Activated effector memory CD4-positive, alpha-beta T cell treated with anti-CD3 and anti-CD28 coated beads, Interleukin-2, amount 50 U/mL, for 16 hours (primary cell): ENCODE results near the gene ZCCHC10.
"Not testable (repeated sequence)": the region's sequence is repeated elsewhere in the genome, so short reads cannot be mapped to it uniquely, and the experiment has no call there.

Experiments
- DNase-seq: peaks from one replicate; pipeline ENCODE4 v3.0.0-alpha.2; 2020

The ZCCHC10 gene

DNA sequence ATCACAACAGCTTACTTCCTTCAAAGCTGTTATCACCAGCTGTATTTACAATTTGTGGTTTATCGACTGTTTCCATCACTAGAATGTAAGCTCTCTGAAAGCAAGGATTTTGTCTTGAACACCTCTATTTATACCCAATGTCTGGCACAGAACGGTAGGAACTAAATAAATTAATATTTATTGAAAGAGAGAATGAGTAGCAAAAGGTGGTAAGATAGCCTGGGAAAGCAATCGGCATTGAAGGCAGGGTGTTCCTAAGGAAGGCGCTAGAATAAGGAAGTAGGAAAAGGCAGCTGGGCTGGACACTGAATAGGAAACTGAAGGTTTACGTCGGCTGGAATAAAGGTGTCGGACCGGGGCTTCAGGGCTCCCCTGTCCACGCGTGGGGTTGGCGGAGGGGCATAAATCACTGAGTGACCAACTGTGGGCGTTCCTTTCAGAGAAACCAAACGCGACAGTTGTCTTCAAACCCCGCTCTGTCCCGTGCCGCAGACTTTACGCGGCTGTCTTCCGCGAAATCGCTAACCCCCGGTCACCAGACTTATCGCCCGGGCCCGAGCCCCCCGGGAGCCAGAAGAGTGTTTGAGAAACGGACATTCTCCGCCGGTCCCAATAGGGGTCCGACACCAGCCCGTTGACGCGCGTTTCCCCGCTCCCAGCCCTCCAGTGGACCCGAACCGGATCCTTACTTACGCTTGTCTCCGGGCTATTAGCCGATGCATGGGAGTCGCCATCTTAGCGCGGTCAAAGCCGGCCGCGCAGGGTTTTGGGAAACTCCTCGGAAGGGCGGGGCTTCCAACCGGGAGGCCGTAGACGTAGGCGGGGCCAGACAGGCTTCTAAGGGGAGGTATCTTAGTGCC, at the start of gene ZCCHC10:
Gene ZCCHC10 (minus strand): TSS at position 746 of the 860 bp plus-strand sequence. CDS start 12 bp downstream, at position 734.
- DNase-seq = peak; percentile 96

GRCh38 chr5:133075572-133076536, 49.5 kb upstream of the ZCCHC10 start:
- no peak for DNase-seq

DNA sequence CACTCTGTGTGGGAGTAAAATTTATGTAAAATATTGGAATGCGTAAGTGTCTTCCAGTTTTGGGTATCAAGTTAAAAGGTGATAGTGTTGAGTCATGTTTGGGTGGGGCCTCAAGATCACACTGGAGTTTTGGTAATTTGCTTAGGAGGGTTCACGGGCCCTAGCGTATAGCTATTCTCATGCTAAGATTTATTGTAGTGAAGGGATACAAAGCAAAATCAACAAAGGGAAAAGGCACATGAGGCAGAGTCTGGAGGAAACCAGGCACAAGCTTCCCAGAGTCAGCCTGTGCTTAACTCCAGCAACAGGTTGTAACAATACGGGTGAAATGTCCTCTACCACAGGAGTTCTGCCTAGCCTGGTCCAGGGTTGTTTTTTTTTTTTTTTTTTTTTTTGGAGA, 45.7 kb upstream of the ZCCHC10 start:
- no peak for DNase-seq

DNA sequence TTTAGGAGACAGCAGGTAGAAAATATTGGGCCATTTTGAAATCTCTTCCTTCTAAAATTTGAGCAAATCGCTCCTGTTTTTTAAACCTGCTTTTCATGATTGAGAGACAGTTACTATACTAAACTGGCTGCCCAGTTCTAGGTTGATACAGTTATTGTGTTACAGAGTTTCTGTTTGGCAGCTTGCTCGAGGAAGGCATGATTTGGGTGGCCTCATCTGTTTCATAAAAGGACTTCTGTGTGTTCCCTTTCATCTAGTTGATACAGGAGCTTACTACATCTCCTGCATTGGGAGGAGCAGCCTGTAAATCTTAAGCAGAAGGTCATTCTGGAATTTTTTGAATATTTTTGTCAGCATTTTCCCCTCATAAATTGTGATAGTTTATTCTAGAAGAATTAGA, 39.7 kb upstream of the ZCCHC10 start:
- DNase-seq = no peak

- no peak for DNase-seq
These were observed 39.1 kb upstream of the ZCCHC10 start for GRCh38 chr5:133065471-133065870.

DNA sequence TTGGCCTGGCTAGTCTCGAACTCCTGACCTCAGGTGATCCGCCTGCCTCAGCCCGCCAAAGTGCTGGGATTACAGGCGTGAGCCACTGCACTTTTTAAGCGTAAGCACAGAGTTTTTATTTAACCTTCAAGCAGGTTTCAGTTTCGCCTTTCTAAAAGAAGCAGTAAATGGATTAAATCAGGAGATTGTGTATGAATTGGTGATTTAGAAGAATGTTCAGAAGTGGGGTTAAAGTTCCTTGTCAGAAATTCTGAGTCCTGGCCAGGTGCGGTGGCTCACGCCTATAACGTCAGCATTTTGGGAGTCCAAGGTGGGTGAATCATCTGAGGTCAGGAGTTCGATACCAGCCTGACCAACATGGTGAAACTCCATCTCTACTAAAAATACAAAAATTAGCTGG, 37.6 kb upstream of the ZCCHC10 start:
- no peak for DNase-seq

GRCh38 chr5:133062276-133062675, 35.9 kb upstream of the ZCCHC10 start:
- no peak for DNase-seq

- DNase-seq = no peak
These were observed 33.3 kb upstream of the ZCCHC10 start for GRCh38 chr5:133059621-133060020.

DNA sequence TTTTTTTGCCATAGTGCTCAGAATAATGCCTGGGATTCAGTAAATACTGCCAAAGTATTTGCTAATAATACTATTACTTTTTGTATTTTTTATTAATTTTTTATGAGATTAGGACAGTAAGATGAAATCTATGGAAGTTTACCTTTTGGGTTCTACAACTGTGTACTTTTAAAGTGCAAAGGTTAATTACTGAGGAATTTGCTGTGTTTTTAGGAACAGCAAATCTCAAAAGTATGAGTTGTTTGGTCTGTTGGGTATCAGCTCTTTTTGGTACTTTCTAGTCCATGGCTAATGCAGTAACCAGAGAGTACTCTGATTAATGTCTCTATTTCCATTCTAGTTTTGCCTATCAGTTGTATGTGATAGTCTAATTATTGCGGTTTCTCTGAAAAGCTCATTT, 30.5 kb upstream of the ZCCHC10 start:
- DNase-seq = no peak

DNA sequence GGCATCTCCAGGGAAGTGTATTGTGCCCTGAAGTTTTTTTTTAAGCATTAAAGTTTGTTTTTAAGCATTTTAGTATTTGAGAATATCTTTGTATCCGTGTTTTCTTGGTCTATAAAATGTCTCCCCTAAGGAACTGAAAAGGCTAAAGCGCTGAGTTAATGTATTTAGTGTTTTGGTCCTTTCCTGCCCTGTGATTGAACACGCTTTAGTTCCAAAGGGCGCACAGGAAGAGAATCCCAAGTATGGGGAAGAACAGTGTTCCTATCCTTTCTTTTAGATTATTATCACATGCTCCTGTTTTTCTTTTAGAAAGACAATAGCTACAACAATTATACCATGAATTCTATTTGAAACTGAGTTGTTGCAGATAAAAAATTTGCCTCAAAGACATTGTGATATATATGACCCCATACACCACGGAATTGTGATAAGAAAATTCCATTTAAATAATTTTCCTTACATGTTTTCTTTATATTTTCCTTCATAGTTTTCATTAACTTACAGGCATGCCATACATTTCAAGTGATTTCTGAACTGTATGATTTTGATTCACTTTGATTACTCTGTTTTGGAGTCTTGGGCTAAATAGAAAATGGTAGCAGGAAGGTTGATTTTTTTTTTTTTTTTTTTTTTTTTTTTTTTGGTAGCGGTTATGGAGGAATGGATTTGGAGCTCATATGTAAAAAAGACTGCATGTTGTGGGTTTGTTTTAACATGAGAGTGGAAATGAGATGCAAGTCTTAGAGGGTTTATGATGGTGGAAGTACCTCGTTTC, 28.5 kb upstream of the ZCCHC10 start:
- DNase-seq = no peak

GRCh38 chr5:133053448-133053847, 27.1 kb upstream of the ZCCHC10 start:
- DNase-seq = no peak

DNA sequence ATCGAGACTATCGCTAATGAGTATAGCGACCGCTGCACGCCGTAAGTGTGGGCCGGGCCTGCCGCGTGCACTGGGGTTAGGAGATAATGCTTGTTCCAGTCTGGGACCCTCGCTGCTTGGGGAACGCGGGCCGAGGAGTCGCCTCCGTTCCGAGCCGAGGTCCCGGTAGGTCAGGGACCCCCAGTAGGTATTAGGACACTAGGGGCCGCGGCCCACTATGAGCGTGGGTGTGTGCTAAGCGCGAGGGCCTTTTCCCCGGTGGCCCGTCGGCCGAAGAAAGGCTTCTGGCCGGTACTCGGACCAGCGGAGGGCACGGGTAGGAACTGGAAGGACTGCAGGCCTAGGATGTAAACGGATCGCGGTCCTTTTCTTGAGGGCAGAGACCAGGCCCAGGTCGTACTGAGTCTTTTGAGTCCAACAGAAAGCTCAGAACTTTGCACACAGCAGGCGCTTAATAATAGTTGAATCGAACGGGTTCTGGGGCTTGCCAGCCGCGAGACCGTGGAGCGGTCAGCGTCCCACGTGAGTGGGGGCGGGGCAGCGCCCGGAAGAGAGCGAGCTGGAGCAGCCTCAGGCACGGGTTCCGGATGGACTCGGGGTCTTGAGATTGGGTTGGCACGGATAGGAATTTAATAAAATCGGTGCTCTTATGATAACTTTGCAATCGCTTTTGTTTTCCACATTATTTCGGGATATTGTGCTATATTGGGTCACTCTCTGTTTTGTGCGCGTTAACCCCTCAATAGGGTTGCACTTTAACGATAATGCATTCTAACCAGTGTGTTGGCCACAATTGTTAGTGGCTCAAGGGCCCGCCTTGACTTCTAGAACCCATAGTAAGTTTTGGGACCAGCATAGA, 26.2 kb upstream of the ZCCHC10 start:
- DNase-seq = peak; percentile 85

GRCh38 chr5:133051542-133052316, 25.4 kb upstream of the ZCCHC10 start, which contains the start of gene HSPA4:
TSS of gene HSPA4 (plus strand) at chr5:133052013. CDS start at chr5:133052251, 238 bp downstream.
- DNase-seq = peak; percentile 99

- DNase-seq = no peak
These were observed 24.8 kb upstream of the ZCCHC10 start for GRCh38 chr5:133051061-133051541.

DNA sequence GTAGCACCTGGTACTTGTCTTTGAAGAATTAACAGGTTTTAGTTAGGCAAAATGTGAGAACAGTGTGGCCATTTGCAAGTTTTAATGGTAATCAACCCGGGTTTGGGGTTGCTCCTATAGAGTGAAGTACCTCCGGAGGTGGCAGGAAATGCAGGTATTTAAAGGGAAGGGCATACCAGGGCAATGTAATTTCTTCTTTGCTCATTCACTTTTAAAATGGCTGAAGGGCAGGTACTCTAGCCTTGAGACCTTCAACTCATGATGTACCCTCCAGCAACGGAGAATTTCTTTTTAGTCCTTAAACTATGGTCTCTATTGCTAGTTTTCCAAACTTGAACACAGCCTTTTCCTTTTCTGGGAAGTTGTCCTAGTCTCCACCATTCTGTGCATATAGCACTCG, 24.2 kb upstream of the ZCCHC10 start:
- no peak for DNase-seq

GRCh38 chr5:133049726-133050048, 23.3 kb upstream of the ZCCHC10 start:
- DNase-seq = no peak

- no peak for DNase-seq
These were observed 22.8 kb upstream of the ZCCHC10 start for GRCh38 chr5:133048993-133049725.

- DNase-seq = no peak
These were observed 21.1 kb upstream of the ZCCHC10 start for GRCh38 chr5:133047404-133047803.

DNA sequence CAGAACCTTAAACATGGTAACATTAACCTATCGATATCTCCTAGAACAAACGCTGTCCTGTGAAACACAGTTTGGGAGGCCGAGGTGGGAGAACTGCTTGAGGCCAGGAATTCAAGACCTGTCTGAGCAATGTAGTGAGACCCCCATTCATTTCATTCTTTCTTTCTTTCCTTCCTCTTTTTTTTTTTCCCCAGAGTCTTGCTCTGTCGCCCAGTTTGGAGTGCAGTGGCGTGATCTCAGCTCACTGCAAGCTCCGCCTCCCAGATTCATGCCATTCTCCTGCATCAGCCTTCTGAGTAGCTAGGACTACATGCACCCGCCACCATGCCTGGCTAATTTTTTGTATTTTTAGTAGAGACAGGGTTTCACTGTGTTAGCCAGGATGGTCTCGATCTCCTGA, 20.2 kb upstream of the ZCCHC10 start:
- not testable (repeated sequence) for DNase-seq

- no peak for DNase-seq
These were observed 15.6 kb upstream of the ZCCHC10 start for GRCh38 chr5:133041910-133042309.
